H1 (cell line): ENCODE data around the gene ZNF318.

ENCODE experiments used
- BACH1 ChIP-seq: IDR thresholded peaks from 2 replicates; pipeline ENCODE4 v1.6.1; 2012; ENCODE audit warnings: low read length, improper control_type of control experiment
- CHD1 ChIP-seq: IDR thresholded peaks from 2 replicates; pipeline ENCODE4 v1.6.1; 2012; ENCODE audit warnings: low read depth, low read length, improper control_type of control experiment
- CREB1 ChIP-seq: IDR thresholded peaks from 2 replicates; pipeline ENCODE4 v1.6.1; 2012; ENCODE audit warnings: inconsistent platforms
- CTCF ChIP-seq, 3 experiments: IDR thresholded peaks; 1 replicate in 2 of 3; 2 replicates in 1 of 3; pipeline versions ENCODE4 v1.5.1 to v1.6.1; 2011; ENCODE audit warnings: low read length in 3 of 3, mild to moderate bottlenecking in 3 of 3, inconsistent platforms in 2 of 3, low read depth in 1 of 3, moderate library complexity in 1 of 3; ENCODE audit not compliant: insufficient read depth in 1 of 3; ENCODE audit errors: control extremely low read depth in 1 of 3
- E2F6 ChIP-seq: IDR thresholded peaks from 2 replicates; pipeline ENCODE4 v1.6.1; 2012; ENCODE audit warnings: inconsistent platforms
- EZH2 ChIP-seq: fragments of 200-600 bp; sonication (generic); IDR thresholded peaks from 2 replicates; pipeline ENCODE4 v1.7.1; 2012; ENCODE audit warnings: low read depth, mild to moderate bottlenecking, moderate library complexity, low read length, inconsistent platforms; ENCODE audit not compliant: severe bottlenecking
- MAFK ChIP-seq: IDR thresholded peaks from 2 replicates; pipeline ENCODE4 v1.6.1; 2012; ENCODE audit warnings: low read depth, mild to moderate bottlenecking, improper control_type of control experiment, low read length
- MAX ChIP-seq: IDR thresholded peaks from 2 replicates; pipeline ENCODE4 v1.6.1; 2012; ENCODE audit warnings: inconsistent platforms
- POLR2A ChIP-seq, 2 experiments: IDR thresholded peaks; 1 replicate in 1 of 2; 2 replicates in 1 of 2; pipeline ENCODE4 v1.6.1; 2011; ENCODE audit warnings: low read depth in 2 of 2, low read length in 2 of 2, mild to moderate bottlenecking in 2 of 2; ENCODE audit errors: control extremely low read depth in 1 of 2
- RNF2 ChIP-seq: fragments of 200-900, 300-1000 bp; sonication (generic); IDR thresholded peaks from 2 replicates; pipeline ENCODE4 v1.7.1; 2016; ENCODE audit warnings: borderline replicate concordance, low read depth, mild to moderate bottlenecking, antibody characterized with exemption, low read length; ENCODE audit not compliant: poor library complexity, severe bottlenecking; ENCODE audit errors: missing control alignments
- SIN3A ChIP-seq, 2 experiments: IDR thresholded peaks in 1 of 2; conservative IDR thresholded peaks in 1 of 2; 2 replicates each; pipeline ENCODE4 v1.6.1; 2011 to 2012; ENCODE audit warnings: low read length in 2 of 2, improper control_type of control experiment in 1 of 2, low read depth in 1 of 2, mild to moderate bottlenecking in 1 of 2
- SP1 ChIP-seq: IDR thresholded peaks from 2 replicates; pipeline ENCODE4 v1.6.1; 2011; ENCODE audit warnings: low read depth, low read length
- YY1 ChIP-seq: IDR thresholded peaks from 2 replicates; pipeline ENCODE4 v1.6.1; 2011; ENCODE audit warnings: low read depth, mild to moderate bottlenecking, low read length
- ZNF274 ChIP-seq: IDR thresholded peaks from 2 replicates; pipeline ENCODE4 v1.7.0; 2012; ENCODE audit warnings: low read length, borderline replicate concordance; ENCODE audit errors: extremely low read depth

GRCh38 chr6:43336382-43336781 lies 33.1 kb downstream of the ZNF318 start:
- TF ChIP-seq CTCF (IDR thresholded peaks at IDR 0.05; ENCODE audit: control extremely low read depth in 1 of 3, insufficient read depth in 1 of 3, low read depth in 1 of 3, low read length in 3 of 3) (no peak), POLR2A (IDR thresholded peaks at IDR 0.05; ENCODE audit: control extremely low read depth in 1 of 2, low read depth in 2 of 2, low read length in 2 of 2) (no peak), CHD1 (no peak), SP1 (no peak), RNF2 (no peak), SIN3A (conservative IDR thresholded peaks at IDR 0.05 in 1 of 2, IDR thresholded peaks at IDR 0.05 in 1 of 2; ENCODE audit: low read depth in 1 of 2, low read length in 2 of 2) (no peak), EZH2 (no peak), MAX (no peak), E2F6 (no peak), MAFK (no peak), BACH1 (no peak), YY1 (no peak), CREB1 (no peak), ZNF274 (no peak)
